Hippocampal formation (tissue), 2 donors: Measurements from ENCODE around the gene PLXDC1.
A peak's percentile ranks its signal among the peaks of the same experiment; 100 is the strongest.
"Not testable (repeated sequence)": the region's sequence is repeated elsewhere in the genome, so short reads cannot be mapped to it uniquely, and the experiment has no call there.

Experiments used
- DNase-seq, 2 donors: peaks; one replicate each; lab custom pipeline; 2025; lab: John Stamatoyannopoulos, UW

Gene PLXDC1

GRCh38 chr17:39125143-39125875 lies 26.1 kb downstream of the PLXDC1 start:
- no peak for DNase-seq

DNA sequence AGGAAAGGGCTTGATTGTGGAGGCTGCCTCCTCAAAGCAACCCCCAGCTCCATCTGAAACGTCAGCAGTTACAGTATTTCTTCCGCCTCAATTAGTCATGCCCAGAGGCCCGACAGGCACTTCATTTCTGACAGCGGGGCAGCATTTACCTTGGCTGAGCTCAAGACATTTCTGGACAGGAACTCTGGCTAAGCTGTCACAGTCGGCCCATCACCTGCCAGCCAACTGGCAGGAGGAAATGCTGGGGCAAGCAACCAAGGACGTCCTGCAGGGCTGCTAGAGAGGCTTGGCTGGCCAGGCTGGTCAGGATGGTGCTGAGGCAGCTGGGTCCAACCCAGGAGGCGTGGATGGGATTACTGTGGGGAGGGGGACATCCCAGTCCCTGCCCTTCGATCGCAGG lies 27.8 kb downstream of the PLXDC1 start:
- no peak for DNase-seq

GRCh38 chr17:39122991-39123390 lies 28.4 kb downstream of the PLXDC1 start:
- DNase-seq, result no peak

- DNase-seq, result not testable (repeated sequence)
Measured at GRCh38 chr17:39121919-39122318, 29.5 kb downstream of the PLXDC1 start.

DNA sequence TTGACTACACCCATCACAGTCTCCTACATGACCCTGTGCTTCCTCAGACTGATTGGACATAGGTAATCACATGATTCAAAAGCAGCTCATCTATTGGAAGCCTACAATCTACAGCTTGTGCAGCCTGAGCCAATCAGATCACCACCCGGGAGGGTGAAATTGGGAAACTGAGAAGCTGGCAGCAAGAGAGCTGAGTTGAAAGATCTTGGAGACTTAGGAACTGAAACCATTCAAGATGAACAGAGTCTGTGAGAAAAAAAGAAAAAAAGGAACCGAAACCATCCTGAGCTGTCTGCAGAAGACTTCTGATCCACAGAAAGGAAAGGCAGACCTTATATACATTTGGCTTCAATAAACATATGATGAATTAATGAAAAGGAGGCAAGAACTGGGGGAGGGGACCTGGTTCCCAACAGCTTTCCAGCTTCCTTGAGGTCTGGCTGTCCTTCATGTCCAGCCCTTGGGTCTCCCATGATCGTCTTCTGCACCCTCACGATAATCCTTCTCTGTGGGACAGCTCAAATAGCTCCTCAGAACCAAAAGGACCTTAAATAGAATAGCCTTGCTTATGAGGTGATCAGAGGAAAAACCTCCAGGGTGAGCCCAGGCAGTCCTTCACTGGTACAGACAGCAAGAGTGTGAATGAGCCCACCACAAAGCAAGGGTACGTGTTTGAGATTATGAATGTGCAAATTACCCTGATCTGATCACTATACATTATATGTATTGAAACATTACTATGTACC lies 32.6 kb downstream of the PLXDC1 start:
- DNase-seq, result peak in 1 of 2 donors; percentile 50

DNA sequence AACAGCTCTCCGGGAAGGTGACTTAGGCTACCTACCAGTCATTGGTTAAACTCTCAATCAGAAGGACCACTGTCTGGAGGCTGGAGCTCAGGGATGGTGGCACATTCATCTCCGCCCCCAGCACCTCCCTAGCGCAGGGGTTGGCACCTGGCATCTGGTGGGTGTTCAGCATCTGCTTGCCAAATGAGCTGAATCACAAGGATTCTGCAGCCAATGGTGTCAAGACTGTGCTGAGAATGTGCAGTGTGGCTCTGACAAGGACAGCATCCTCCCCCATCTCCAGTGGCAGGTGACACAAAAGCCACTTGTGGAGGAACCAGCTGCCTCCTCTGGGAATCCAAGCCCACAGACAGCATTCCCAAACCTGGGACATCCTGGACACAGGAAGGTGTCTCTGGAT lies 35.2 kb downstream of the PLXDC1 start:
- DNase-seq, result no peak

DNA sequence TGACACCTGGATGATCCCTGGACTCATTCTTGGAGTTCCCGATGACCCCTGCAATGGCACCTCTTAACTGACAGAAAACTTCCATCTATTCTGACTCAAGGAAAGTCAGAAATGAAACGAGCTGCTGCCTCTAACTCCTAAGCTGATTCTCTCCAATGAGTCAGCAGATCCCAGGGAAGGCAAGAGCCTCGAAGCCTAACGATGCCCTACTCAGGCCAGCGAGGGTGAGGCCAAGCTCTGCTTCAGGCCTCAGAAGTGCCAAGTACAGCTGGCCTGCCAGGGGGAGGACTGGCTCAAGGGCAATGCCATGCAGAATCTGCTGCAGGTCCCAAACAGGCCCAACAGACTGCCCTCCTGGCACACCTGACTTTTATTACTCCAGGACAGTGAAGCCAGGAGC lies 36.3 kb downstream of the PLXDC1 start:
- no peak for DNase-seq

GRCh38 chr17:39114723-39115122 lies 36.7 kb downstream of the PLXDC1 start:
- DNase-seq, result no peak

GRCh38 chr17:39113871-39114270 lies 37.6 kb downstream of the PLXDC1 start:
- DNase-seq, result no peak

GRCh38 chr17:39110435-39111136 lies 40.9 kb downstream of the PLXDC1 start:
- no peak for DNase-seq

DNA sequence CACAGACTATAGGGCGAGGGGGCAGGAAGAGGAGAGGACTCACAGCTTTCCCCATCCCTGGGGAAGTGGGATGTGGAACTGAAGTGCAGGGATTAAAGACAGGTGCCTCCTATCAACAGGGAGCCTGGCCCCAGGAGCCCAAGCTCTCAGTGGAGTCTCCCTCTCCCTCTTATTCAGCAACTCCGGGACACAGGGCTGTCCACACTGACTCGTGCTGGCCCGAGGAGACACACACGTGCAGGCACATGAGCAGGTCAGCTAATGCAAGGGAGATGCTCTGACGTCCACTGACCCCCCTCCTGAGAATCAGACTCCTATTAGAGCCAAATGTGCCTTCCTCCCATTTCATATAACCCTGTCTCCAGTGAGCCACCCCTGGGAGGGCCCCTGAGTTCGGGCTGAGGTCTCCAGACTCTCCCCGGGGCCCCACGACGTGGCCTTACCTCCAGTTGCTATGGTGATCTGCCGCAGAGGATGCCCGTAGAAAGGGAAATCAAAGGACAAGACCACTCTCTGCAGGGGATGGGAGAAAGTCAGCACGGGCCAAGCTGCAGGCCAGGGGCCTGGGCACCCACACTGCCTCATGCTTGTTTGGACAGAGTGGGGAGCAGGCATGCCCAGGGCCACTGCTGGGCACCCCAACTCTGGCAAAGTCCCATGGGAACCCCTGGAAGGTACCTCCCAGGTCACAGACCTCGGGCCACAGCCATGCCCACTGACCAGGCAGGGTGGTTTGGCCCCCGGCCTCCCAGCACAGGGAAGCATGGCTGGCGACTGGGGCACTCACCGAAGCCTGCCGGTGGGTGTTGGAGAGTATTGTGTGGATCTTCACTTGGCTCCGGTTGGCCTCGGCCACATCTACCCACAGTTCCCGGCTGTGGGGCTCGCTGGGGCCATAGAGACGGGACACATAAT lies 42.7 kb downstream of the PLXDC1 start:
- DNase-seq, result no peak

- no peak for DNase-seq
Measured at GRCh38 chr17:39107973-39108372, 43.5 kb downstream of the PLXDC1 start.

- DNase-seq, result no peak
Measured at GRCh38 chr17:39107155-39107554, 44.3 kb downstream of the PLXDC1 start.

GRCh38 chr17:39105705-39106104 lies 45.7 kb downstream of the PLXDC1 start:
- DNase-seq, result no peak

GRCh38 chr17:39104657-39105056 lies 46.8 kb downstream of the PLXDC1 start:
- no peak for DNase-seq

- DNase-seq, result no peak
Measured at GRCh38 chr17:39104046-39104445, 47.4 kb downstream of the PLXDC1 start.

- no peak for DNase-seq
Measured at GRCh38 chr17:39101091-39101490, 50.3 kb downstream of the PLXDC1 start.

- no peak for DNase-seq
Measured at GRCh38 chr17:39100530-39100929, 50.9 kb downstream of the PLXDC1 start.

DNA sequence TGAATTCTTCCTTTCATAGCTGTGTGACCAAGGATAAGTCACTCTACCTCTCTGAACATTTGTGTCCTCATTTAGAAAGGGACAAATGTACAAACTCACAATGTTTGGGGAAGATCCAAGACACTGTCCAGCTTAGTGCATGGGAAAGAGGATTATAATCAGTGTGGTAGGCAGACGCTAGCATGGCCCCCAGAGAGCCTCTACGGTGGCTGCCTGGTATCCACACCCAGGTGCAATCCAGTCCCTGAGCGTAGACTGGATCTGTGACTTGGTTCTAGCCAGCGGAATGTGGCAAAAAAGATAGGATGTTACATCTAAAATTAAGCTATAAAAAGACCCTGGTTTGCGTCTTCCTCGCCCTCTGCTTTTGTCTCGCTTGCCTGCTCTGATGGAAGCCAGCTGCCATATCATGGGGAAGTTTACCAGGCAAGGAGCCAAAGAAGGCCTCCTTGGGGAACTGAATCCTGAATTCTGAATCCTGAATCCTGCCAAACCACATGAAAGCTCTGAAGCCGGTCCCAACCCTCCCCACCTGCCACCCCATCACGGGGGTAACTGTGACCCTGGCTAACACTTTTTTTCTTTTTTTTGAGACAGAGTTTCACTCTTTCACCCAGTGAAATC lies 51.7 kb downstream of the PLXDC1 start:
- no peak for DNase-seq

GRCh38 chr17:39098588-39098987 lies 52.8 kb downstream of the PLXDC1 start:
- no peak for DNase-seq

GRCh38 chr17:39097537-39097936 lies 53.9 kb downstream of the PLXDC1 start:
- no peak for DNase-seq
